HG02840 (cell line): ENCODE results near the gene TEX2.

Source experiments
- ATAC-seq: cut with Tn5 transposase; IDR thresholded peaks from one replicate; pipeline ENCODE4 v1.9.1; 2021; ENCODE audit warnings: mild to moderate bottlenecking, moderate library complexity, moderate number of reproducible peaks; ENCODE audit not compliant: unreplicated experiment, low FRiP score

Gene TEX2, protein sequence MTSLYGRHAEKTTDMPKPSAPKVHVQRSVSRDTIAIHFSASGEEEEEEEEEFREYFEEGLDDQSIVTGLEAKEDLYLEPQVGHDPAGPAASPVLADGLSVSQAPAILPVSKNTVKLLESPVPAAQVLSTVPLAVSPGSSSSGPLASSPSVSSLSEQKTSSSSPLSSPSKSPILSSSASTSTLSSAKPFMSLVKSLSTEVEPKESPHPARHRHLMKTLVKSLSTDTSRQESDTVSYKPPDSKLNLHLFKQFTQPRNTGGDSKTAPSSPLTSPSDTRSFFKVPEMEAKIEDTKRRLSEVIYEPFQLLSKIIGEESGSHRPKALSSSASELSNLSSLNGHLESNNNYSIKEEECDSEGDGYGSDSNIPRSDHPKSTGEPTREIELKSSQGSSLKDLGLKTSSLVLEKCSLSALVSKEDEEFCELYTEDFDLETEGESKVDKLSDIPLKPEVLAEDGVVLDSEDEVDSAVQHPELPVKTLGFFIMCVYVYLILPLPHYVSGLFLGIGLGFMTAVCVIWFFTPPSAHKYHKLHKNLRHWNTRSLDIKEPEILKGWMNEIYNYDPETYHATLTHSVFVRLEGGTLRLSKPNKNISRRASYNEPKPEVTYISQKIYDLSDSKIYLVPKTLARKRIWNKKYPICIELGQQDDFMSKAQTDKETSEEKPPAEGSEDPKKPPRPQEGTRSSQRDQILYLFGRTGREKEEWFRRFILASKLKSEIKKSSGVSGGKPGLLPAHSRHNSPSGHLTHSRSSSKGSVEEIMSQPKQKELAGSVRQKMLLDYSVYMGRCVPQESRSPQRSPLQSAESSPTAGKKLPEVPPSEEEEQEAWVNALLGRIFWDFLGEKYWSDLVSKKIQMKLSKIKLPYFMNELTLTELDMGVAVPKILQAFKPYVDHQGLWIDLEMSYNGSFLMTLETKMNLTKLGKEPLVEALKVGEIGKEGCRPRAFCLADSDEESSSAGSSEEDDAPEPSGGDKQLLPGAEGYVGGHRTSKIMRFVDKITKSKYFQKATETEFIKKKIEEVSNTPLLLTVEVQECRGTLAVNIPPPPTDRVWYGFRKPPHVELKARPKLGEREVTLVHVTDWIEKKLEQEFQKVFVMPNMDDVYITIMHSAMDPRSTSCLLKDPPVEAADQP

DNA sequence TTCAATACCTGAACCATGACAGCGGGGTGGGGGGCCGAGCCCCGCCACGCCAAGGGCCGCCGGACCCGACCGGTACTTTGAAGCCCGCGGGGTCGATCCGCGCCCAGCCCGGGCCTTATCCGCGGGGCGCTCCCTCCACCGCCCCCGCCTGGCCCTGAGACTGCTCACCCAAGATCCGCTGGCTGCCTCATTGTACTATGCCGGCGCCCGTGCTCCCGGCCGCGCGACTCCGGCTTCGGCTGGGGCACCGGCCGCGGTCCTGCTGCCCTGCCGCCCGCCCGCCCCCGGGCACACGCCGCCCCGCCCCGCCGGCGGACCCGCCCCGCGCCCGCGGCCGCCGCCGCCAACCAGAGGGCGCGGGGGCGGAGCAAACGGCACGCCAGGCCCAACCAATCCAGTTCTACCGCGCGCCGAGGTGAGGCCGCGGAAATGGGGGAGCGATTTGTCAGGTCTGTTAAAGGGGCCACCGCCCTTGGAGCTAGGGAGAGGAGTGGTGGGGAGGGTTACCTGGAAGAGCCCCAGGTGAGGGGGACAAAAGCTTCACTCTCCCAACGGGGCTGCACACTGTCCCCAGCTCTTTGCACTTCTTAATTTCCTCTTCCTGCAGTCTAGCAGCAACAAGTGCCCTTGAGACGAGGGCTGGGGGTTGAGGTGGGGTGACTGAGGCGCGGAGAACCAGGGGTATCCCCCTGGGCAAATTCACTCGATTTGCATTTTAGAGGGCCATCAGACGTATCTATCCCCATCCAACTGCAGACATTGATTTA, at the start of gene TEX2:
TSS of gene TEX2 (minus strand) at position 261 of the 767 bp plus-strand sequence. CDS start 49,043 bp downstream, outside the sequence.
- peak; percentile 78 for ATAC-seq

DNA sequence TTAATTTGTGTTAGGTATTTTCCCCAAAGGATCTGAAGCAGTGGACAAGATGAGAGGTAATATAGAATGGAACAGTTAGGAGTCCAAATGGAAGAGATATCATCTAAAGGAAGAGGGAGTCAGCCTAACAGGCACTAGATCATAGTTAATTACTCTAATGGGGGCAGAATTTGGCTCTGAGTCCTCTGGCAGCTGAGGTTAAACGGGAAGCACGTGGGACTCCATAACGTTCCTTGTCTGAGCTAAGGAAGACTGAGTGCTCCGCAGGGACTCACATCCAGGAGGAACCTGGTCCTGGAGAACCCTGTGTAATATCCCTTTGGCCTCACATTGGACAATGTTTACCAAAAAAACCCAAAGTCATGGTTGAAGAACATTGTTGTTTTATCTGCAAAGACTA, 46.6 kb upstream of the TEX2 start:
- no peak for ATAC-seq

DNA sequence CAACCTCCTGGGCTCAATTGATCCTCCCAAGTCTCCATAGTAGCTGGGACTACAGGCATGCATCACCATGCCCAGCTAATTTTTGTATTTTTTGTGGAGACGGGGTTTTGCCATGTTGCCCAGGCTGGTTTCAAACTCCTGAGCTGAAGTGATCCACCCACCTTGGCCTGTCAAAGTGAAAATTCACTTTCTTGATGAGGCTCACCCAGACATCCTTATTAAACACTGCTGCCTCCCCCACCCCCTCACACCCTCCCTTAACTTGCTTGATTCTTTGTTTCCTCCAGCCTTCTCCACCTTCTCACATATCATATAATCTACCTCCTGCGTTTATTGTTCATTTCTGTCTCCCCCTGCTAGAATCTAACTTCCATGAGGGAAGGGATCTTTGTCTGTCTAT, 46.0 kb upstream of the TEX2 start:
- no peak for ATAC-seq

DNA sequence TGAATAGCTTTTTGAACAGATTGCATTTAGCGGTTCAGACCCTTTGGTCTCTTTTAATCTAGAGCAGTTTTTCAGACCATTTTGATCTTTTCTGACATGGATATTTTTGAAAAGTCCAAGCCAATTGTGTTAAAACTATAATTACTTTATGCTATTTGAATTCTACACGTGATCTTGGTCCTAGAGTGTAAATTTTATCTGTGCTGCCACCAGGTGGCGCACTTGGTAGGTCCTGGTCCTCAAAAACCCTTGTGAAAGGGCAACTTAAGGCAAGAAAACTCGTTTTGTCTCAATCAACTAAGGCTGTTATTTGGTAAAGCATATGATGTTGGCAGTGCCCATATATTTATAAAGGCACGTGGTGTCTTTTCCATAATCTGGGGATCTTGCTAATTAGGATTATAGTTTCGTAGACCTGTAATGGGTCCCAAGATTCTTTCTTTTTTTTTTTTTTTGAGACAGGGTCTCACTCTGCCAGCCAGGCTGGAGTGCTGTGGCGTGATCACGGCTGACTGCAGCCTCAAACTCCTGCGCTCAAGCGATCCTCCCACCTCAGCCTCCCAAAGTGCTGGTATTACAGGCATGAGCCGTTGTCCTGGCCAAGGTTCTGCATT, 43.9 kb upstream of the TEX2 start:
- no peak for ATAC-seq

DNA sequence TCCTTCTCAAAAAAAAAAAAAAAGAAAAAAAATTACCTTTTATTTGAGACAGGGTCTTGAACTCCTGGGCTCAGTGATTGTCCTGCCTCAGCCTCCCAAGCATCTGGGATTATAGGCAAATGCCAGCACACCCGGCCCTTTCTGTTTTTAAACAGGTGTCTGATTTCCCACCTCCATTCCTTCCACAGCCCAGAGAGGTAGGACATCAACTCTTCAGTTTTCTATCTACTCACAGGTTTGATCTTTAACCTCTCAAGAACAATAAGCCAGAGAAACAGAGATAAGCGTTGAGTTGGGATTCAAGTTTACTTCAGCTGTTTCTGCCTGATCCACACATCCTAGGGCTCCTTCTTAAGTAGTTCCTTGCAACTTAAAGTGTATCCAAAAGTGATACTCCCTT, 41.5 kb upstream of the TEX2 start:
- ATAC-seq = no peak

DNA sequence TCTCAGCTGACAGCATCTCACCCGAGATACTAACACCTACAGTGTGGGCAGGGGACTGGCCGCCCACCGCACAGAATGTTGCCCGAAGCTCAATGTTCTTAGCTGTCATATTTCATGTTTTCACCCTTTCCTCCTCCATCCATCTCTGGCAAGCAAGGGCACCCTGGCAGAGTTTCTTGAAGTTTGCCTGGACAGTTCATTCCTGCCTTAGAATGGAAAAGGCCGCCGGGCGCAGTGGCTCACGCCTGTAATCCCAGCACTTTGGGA, 37.6 kb upstream of the TEX2 start:
- no peak for ATAC-seq

DNA sequence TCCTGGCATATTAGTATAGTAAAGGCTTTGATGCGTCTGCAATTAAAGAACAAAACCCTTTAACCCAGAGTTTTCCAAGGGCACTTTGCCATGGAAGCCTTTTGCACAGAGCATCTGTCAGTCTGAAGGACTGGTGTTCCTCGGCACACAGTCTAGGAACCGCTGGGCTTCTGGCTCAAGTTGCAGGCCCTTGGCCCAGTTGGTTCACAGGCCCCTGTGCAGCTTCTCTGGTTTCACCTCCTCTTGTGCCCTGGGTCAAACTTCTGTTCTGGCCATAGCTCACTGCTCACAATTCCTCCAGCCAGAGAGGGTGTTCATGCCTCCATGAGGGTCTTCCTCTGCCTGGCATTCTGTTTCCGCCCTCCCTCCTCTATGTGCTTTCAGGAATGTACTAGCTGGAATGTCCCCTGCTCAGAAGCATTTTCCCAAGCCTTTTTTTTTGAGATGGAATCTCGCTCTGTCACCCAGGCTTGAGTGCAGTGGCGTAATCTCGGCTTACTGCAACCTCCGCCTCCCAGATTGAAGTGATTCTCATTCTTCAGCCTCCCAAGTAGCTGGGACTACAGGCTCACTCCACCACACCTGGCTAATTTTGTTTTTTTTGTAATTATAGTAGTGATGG, 34.5 kb upstream of the TEX2 start:
- no peak for ATAC-seq

DNA sequence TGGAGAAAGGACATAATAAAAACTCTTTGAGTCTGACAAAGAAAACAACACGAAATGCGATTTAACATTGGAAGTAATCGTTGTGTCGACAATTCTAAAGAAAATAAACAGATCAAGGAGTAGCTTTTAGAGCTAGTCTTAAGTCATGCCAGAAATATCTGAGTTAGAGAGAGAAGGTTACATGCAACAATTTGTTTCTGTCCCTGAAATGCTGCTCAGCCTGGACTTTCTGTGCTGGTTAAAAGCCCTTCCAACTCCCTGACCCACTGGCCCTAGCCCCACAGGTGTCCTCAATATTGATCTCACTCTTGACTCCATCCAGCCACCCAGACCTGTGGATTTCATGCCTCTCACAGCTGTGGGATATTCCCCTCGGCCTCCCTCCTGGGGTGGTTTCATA, 33.2 kb upstream of the TEX2 start:
- ATAC-seq = no peak

DNA sequence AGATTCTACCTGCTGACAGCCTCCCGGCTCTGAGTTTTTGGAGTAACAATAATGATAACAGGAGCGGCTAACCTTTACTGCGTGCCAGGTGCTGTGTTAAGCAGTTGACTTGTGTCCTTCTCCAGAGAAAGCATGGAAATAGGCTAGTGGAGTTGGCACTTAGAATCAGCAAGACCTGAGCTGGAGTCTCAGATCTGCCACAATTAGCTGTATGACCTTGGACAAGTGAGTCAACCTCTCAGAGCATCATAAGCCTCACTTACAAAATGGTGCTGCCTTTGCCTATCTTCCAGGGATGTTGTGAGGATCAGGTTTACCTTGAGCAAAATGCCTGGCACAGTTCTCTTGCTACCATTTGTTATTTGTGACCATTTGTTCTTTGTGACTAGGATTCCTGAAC, 32.1 kb upstream of the TEX2 start:
- ATAC-seq = no peak

DNA sequence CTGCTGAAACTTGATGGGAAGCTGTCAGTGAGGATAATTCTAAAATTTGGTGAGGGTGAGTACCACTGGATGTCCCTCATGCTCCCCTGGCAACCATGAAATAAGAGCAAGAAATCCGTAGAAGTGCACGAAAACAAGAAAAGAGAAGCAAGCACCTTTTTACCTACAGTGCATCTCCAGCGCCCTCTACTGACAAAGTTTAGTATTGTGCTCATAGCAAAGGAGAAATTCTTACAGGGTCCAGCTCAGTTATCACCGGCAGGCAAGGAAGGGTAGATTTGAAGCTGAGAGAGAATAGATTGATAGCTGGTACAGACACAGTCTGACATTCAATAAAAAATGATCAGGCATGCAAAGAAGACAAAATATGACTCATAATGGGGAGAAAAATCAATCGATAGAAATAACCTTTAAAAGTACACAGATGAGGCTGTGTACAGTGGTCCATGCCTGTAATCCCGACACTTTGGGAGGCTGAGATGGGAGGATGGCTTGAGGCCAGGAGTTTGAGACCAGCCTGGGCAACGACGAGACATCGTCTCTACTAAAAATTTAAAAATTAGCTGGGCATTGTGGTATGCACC, 28.3 kb upstream of the TEX2 start:
- ATAC-seq = no peak

DNA sequence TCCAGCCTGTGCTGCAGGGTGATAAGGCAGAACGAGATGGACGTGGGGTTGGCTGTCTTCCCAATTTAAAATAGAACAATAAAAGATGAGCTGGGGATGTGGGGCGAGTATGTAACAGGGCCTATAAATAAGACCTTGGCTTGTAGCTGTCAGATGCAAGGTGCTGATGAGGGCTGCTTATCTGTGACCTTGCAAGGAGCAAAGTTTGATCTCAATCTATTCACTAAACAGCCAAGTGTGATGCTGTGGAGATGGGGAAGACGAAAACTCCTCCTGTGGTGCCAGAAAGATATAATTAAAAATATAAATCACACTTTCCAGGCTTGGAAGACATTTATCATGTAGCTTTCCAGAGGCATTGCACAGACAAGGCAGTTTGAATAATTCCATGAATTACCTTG, 26.7 kb upstream of the TEX2 start:
- ATAC-seq = no peak

DNA sequence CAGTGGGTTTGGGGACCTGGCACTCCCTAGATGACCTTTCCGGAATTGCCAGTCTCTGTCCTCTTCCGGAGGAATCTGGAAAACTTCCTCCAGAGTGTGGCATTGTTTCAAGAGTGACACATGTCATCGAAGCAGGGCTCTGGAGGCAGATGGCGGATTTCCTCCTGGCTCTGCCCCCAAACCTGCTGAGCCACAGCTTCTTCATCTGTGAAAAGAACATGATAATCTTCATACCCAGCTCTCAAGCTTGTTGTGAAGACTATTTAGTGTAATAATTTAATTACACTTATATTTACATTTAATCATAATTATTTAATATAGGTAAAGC, 19.7 kb upstream of the TEX2 start:
- no peak for ATAC-seq

DNA sequence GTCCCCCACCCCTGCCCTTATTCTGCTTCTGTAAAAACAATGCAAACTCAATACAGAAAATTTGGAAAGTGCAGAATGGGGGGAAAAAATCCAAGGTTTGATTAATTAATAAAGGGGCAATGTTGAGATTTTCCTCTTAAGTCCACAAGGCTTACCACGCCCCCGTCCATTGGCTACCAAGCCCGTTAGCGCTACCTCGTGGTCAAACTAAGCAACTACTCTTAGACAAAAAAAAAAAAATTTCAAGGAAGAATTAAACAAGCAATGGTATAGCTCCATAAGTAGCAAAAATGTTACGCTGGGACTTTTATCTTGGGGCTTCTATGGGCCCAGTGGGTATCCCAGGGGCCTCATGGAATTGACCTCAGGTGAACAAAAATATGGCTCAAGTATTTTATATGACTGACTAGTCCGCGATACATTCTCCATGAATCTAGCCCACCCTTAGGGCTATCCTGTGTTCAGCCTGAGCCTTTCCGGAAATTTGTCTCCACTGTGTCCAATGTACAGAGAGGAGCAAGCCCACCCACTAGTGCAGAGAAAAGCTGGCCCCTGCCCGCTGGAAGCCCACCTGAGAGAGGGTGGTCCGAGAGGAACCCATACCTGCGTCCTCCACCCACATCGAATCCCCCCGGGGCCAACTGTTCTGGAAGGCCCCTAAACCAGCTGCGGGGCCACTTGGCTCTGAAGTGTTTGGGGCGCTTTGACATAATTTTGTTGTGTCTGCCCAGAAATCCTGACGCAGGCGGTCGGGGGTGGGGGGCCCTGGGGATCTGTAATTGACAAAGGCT, 19.1 kb upstream of the TEX2 start:
- ATAC-seq = no peak

DNA sequence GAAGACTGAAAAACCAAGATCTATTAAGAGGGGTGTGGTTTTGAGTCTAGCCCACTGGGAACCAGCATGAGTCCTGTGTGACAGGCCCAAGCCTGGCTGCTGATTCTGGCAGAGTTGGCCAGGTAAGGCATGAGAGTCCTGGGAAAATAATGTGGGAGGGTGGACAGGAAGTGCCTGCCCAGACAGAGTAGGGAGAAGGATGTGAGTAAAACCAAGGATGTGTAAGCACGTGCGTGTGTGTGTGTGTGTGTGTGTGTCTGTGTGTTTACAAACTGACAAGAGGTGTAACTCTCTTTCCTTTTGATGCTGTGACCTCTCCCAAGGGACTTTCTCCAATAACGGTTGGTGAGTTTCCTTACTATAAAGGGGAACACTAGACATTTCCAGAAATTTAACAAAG, 15.6 kb upstream of the TEX2 start:
- no peak for ATAC-seq

DNA sequence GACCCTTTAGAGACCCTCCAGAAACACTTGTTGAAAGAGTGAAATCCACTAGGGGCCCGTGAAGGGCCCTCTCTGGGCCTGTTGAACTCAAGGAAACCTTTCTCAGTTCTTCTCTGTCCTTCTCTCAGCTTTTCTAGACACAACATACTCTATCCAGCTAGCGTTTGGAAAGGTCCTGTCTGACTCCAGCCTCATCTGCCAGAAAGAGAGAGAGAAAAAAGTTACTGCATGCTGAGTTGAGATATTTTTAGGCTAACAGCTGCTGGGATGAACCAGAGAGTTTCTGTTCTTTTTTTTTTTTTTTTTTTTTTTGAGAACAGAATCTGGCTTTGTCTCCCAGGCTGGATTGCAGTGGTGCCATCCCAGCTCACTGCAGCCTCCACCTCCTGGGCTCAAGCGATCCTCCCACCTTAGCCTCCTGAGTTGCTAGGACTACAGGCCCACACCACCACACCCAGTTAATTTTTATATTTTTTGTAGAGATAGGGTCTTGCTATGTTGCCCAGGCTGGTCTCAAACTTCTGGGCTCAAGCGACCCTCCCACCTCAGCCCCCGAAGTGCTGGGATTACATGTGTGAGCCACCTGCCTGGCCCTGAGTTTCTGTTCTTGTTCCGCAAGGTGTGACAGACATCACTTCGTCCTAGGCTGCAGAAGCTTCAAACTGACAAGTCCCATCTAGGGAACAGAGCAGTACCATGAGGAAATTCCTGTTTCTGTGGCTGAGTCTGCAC, 14.9 kb upstream of the TEX2 start:
- ATAC-seq = no peak

DNA sequence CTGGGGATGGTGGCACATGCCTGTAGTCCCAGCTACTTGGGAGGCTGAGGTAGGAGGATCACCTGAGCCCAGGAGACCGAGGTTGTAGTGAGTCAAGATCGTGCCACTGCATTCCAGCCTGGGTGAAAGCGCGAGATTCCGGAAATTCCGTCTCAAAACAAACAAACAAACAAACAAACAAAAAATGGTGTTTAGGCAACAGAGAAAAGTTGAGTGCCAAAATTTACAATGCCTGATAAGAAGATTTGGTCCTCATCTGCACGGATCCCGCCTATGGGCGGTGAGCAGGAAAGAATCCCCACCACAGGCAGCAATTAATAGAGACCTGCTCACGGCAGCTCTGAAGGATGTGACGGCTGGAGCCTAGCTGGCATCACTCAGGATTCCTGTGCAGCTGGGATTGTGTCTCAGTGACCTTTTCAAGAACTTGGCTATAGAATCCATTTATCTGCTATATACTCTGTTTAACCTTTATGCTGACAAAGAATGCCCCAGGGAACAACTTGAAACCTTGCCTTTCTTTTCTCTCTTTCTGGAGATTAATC, 14.0 kb upstream of the TEX2 start:
- no peak for ATAC-seq

DNA sequence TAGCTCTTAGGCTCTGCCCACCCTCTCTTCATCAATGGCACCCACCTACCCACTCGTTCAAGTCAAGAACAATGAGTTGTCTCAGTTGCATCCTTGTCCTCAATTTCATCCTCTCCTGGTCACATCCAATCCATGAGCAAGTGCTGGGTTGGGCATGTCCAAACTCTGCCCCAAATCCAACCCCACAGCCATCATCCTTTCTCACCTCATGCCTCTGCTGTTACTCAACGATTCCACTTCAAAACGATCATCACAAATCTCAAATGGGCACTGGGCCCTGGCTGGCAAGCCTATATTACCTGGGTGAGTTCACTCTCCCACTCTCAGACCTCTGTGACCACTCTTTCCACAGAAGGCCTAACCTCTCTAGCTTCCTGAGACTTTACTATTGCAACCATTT, 12.0 kb upstream of the TEX2 start:
- ATAC-seq = no peak

DNA sequence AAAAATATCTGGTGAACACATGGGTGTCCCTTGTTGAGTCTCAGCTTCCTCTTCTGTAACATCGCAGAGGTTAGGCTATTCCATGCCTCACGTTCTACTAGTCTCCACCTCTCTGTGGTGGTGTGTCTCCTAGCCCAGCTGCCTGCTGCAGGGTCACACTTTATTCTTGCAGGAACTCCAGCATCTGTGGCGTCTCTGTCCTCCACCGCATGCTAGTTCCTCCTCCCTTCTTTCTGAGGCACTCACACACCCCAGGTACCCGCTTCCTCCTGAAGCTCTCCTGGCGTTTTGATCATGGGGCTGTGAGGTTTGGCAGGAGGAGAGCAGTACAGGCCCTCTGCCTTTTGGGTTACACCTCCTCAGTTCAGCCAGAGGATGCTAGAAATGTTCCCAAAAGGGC, 9.9 kb upstream of the TEX2 start:
- no peak for ATAC-seq
